ENCODE data around the gene MLLT3. TPM values are rescaled to one million over a fixed set of nuclear protein-coding genes. Genes with fewer than 3 reads are reported as not detected.
A peak's percentile ranks its signal among the peaks of the same experiment; 100 is the strongest.

Gene MLLT3
- total and polyA plus RNA-seq, 2 experiments from 2014 or later, result 13.7 to 39.2 TPM

DNA sequence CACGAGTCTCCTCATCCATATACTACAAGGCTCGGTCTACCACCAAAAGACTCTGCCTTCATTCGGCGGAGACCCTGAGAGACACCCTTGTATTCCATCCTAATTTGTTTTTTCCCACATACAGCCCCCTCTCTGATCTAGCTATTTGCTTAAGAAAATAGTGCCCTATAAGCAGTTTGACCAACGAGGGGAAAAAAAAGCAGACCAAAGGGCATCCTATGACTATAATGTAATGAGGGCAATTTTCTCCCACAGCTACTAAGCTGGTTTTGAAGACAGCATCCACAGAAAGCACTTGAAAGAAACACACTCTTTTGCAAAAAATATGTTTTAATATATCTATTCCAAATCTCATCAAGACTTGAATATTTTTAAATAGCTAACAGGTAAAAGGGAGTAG lies 147.8 kb downstream of the MLLT3 start:
- TF ChIP-seq, protein P1, sequence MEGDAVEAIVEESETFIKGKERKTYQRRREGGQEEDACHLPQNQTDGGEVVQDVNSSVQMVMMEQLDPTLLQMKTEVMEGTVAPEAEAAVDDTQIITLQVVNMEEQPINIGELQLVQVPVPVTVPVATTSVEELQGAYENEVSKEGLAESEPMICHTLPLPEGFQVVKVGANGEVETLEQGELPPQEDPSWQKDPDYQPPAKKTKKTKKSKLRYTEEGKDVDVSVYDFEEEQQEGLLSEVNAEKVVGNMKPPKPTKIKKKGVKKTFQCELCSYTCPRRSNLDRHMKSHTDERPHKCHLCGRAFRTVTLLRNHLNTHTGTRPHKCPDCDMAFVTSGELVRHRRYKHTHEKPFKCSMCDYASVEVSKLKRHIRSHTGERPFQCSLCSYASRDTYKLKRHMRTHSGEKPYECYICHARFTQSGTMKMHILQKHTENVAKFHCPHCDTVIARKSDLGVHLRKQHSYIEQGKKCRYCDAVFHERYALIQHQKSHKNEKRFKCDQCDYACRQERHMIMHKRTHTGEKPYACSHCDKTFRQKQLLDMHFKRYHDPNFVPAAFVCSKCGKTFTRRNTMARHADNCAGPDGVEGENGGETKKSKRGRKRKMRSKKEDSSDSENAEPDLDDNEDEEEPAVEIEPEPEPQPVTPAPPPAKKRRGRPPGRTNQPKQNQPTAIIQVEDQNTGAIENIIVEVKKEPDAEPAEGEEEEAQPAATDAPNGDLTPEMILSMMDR (IDR thresholded peaks at IDR 0.05; ENCODE audit: poor library complexity), result no peak
- no peak for TF ChIP-seq EZH2 (IDR thresholded peaks at IDR 0.05; ENCODE audit: borderline replicate concordance)
- TF ChIP-seq EZH2phosphoT487 (IDR thresholded peaks at IDR 0.05; ENCODE audit: low read depth, severe bottlenecking, unreplicated experiment), result no peak
- H3K9me3 ChIP-seq (ENCODE audit: low read depth), result no peaks in the 10 kb centered on the region
- H3K4me2 ChIP-seq, result no peak overlapping the region
- peaks cover 4% of the 10 kb centered on the region for H4K20me1 ChIP-seq (ENCODE audit: insufficient read depth, poor library complexity, severe bottlenecking)
- H3K27ac ChIP-seq, result no peak overlapping the region
- no peak for DNase-seq (ENCODE audit: low spot score)
- no peak overlapping the region for H3K4me3 ChIP-seq
- peaks cover 85% of the 10 kb centered on the region for H3K79me2 ChIP-seq
- no peak overlapping the region for H2AFZ ChIP-seq
- 87% methylated on average over 5 of the region's 5 CpGs for WGBS (ENCODE audit: low lambda C conversion rate, missing lambda C conversion rate)
- no peaks in the 10 kb centered on the region for H3K36me3 ChIP-seq (replicated peaks; ENCODE audit: insufficient read depth, low read depth)
- H3K27me3 ChIP-seq, result no peaks in the 10 kb centered on the region
- H3K4me1 ChIP-seq (ENCODE audit: insufficient read depth), result peaks cover 38% of the 10 kb centered on the region
- H3K9me2 ChIP-seq (replicated peaks; ENCODE audit: insufficient read depth), result no peaks in the 10 kb centered on the region

DNA sequence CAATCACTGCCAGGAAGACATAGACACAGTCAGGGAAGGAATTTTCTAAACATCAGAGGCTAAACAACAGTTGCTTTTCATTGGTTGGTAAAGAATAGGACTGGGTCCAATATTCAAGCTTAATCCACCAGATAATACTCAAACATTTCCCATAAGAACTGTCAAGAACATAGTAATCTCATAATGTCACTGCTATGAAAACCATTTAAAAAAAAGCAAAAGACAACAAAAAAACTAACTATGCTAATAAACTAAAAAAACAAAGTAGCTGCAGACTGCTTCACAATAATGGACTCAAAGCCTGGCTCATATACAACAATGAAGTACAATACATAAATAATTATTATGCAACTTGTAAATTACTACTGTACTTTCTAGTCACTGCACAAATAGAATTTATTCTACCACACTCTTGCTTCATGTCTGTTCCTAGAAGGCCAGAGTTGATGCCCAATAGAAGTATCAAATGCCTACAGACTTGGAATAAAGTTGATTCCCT lies 148.7 kb downstream of the MLLT3 start:
- H3K4me3 ChIP-seq, result no peak overlapping the region
- peak overlapping the region; percentile 54 for H3K4me2 ChIP-seq
- H3K36me3 ChIP-seq (replicated peaks; ENCODE audit: insufficient read depth, low read depth), result no peaks in the 10 kb centered on the region
- no peaks in the 10 kb centered on the region for H3K9me3 ChIP-seq (ENCODE audit: low read depth)
- peaks cover 85% of the 10 kb centered on the region for H3K79me2 ChIP-seq
- no peak for DNase-seq (ENCODE audit: low spot score)
- no peaks in the 10 kb centered on the region for H3K27me3 ChIP-seq
- H3K4me1 ChIP-seq (ENCODE audit: insufficient read depth), result peaks cover 29% of the 10 kb centered on the region
- peak overlapping the region; percentile 25 for H3K27ac ChIP-seq
- TF ChIP-seq, protein P1 (IDR thresholded peaks at IDR 0.05; ENCODE audit: poor library complexity), result no peak
- TF ChIP-seq EZH2 (IDR thresholded peaks at IDR 0.05; ENCODE audit: borderline replicate concordance) (no peak), EZH2phosphoT487 (IDR thresholded peaks at IDR 0.05; ENCODE audit: low read depth, severe bottlenecking, unreplicated experiment) (no peak)
- H2AFZ ChIP-seq, result no peak overlapping the region
- peaks cover 4% of the 10 kb centered on the region for H4K20me1 ChIP-seq (ENCODE audit: insufficient read depth, poor library complexity, severe bottlenecking)
- H3K9me2 ChIP-seq (replicated peaks; ENCODE audit: insufficient read depth), result no peaks in the 10 kb centered on the region

GRCh38 chr9:20472342-20473045 lies 149.8 kb downstream of the MLLT3 start:
- Histone ChIP-seq H3K4me1 (ENCODE audit: insufficient read depth) (peaks cover 18% of the 10 kb centered on the region), H3K27me3 (no peaks in the 10 kb centered on the region), H3K4me2 (peak overlapping the region; percentile 54), H3K9me3 (ENCODE audit: low read depth) (no peaks in the 10 kb centered on the region), H3K9me2 (replicated peaks; ENCODE audit: insufficient read depth) (no peaks in the 10 kb centered on the region), H3K27ac (peak overlapping the region; percentile 25), H3K4me3 (no peak overlapping the region), H3K36me3 (replicated peaks; ENCODE audit: insufficient read depth, low read depth) (no peaks in the 10 kb centered on the region), H3K79me2 (peaks cover 85% of the 10 kb centered on the region), H2AFZ (no peak overlapping the region), H4K20me1 (ENCODE audit: insufficient read depth, poor library complexity, severe bottlenecking) (peaks cover 4% of the 10 kb centered on the region)
- TF ChIP-seq, protein P1 (IDR thresholded peaks at IDR 0.05; ENCODE audit: poor library complexity), result no peak
- no peak for TF ChIP-seq EZH2phosphoT487 (IDR thresholded peaks at IDR 0.05; ENCODE audit: low read depth, severe bottlenecking, unreplicated experiment)
- TF ChIP-seq EZH2 (IDR thresholded peaks at IDR 0.05; ENCODE audit: borderline replicate concordance), result no peak
- 99% methylated on average over 2 of the region's 2 CpGs for WGBS (ENCODE audit: low lambda C conversion rate, missing lambda C conversion rate)
- DNase-seq (ENCODE audit: low spot score), result no peak
